DND-41 (cell line): ENCODE data around the gene TMEM117.

Source experiments
- ATAC-seq: fragments of 200-7000 bp; cut with Tn5 transposase; 3 replicates; pipeline ENCODE4 v1.9.1; 2021; ENCODE audit warnings: low read depth; ENCODE audit not compliant: insufficient read depth
- DNase-seq: peaks from one replicate; pipeline ENCODE4 v3.0.0-alpha.2; 2020
- H2AFZ ChIP-seq: 2 replicates; pipeline ENCODE4 v1.6.0; 2012; ENCODE audit warnings: low read depth, low read length
- H3K27ac ChIP-seq: 2 replicates; pipeline ENCODE4 v1.5.1; 2012; ENCODE audit warnings: low read length, inconsistent platforms
- H3K27me3 ChIP-seq: fragments of 200-600 bp; sonication (generic); 2 replicates; pipeline ENCODE4 v1.6.0; 2012; ENCODE audit warnings: low read length, mild to moderate bottlenecking, inconsistent platforms; ENCODE audit not compliant: insufficient read depth, poor library complexity
- H3K36me3 ChIP-seq: 2 replicates; pipeline ENCODE4 v1.5.1; 2012; ENCODE audit warnings: low read length, inconsistent platforms; ENCODE audit not compliant: insufficient read depth
- H3K4me1 ChIP-seq: 2 replicates; pipeline ENCODE4 v1.5.1; 2012; ENCODE audit warnings: mild to moderate bottlenecking, low read length; ENCODE audit not compliant: insufficient read depth
- H3K4me2 ChIP-seq: 2 replicates; pipeline ENCODE4 v1.6.0; 2012; ENCODE audit warnings: mild to moderate bottlenecking, moderate library complexity, low read length, inconsistent platforms; ENCODE audit not compliant: insufficient read depth
- H3K4me3 ChIP-seq, 2 experiments: fragments of 200-600 bp in 1 of 2; shearing (Covaris generic) in 1 of 2; 2 replicates each; pipeline ENCODE4 v1.5.1; 2012 to 2016; ENCODE audit warnings: inconsistent platforms in 2 of 2, low read length in 2 of 2, mild to moderate bottlenecking in 2 of 2, low read depth in 1 of 2, moderate library complexity in 1 of 2
- H3K79me2 ChIP-seq: 2 replicates; pipeline ENCODE4 v1.6.0; 2012; ENCODE audit warnings: low read length, inconsistent platforms; ENCODE audit not compliant: insufficient read depth
- H3K9ac ChIP-seq: 2 replicates; pipeline ENCODE4 v1.6.0; 2012; ENCODE audit warnings: low read depth, mild to moderate bottlenecking, inconsistent platforms, low read length, moderate library complexity
- H3K9me3 ChIP-seq: 2 replicates; pipeline ENCODE4 v1.5.1; 2012; ENCODE audit warnings: low read length, moderate library complexity, mild to moderate bottlenecking, inconsistent platforms; ENCODE audit not compliant: insufficient read depth, severe bottlenecking
- H4K20me1 ChIP-seq: 2 replicates; pipeline ENCODE4 v1.6.0; 2012; ENCODE audit warnings: low read length; ENCODE audit not compliant: insufficient read depth
- EZH2 ChIP-seq: IDR thresholded peaks from 3 replicates; pipeline ENCODE4 v1.6.1; 2012; ENCODE audit warnings: borderline replicate concordance, low read depth, mild to moderate bottlenecking, moderate library complexity, low read length, inconsistent platforms; ENCODE audit not compliant: severe bottlenecking
- TF ChIP-seq, protein P1 (sequence below): IDR thresholded peaks from 2 replicates; pipeline ENCODE4 v1.5.1; 2012; ENCODE audit warnings: borderline replicate concordance, low read length, moderate library complexity, mild to moderate bottlenecking; ENCODE audit not compliant: poor library complexity, severe bottlenecking; ENCODE audit errors: extremely low read depth

The TMEM117 gene

DNA sequence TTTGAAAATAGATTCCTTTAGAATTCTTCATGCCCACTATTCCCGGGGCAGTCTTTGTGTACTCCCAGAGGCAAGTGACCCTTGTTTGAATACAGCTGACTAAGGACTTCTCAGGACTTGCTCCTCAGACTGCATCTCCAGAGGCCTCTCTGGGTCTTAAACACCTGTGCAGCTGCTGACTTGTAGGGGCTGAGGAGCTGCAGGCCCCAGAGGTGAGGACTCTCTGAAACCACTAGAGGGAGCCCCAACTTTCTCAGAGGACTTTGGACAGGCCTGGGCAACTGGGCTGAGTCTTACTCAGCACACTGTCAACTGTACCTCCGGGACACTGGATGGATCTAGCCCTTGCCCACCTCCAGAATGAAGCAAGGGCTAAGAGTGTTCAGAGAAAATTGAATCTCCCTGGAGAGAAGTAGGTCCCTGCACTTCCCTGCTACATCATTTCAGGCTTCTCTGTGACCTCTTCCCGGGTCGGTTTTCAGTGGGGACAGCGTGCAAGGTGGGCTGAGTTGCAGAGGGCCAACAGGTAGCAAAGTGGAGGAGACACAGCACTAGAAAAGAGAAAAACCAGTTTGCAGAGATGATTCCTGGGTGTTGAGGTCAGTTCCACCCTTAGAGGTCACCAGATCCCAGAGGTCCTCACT is 164.6 kb downstream of the TMEM117 start:
- no peaks in the 10 kb centered on the region for H3K27me3 ChIP-seq
- H2AFZ ChIP-seq: no peak overlapping the region
- peak; percentile 93 for ATAC-seq
- no peak overlapping the region for H3K9ac ChIP-seq
- TF ChIP-seq, protein P1, sequence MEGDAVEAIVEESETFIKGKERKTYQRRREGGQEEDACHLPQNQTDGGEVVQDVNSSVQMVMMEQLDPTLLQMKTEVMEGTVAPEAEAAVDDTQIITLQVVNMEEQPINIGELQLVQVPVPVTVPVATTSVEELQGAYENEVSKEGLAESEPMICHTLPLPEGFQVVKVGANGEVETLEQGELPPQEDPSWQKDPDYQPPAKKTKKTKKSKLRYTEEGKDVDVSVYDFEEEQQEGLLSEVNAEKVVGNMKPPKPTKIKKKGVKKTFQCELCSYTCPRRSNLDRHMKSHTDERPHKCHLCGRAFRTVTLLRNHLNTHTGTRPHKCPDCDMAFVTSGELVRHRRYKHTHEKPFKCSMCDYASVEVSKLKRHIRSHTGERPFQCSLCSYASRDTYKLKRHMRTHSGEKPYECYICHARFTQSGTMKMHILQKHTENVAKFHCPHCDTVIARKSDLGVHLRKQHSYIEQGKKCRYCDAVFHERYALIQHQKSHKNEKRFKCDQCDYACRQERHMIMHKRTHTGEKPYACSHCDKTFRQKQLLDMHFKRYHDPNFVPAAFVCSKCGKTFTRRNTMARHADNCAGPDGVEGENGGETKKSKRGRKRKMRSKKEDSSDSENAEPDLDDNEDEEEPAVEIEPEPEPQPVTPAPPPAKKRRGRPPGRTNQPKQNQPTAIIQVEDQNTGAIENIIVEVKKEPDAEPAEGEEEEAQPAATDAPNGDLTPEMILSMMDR: peak; percentile 67
- no peak for TF ChIP-seq EZH2
- no peak overlapping the region for H3K4me2 ChIP-seq
- no peaks in the 10 kb centered on the region for H3K36me3 ChIP-seq
- H3K4me3 ChIP-seq: no peak overlapping the region
- no peaks in the 10 kb centered on the region for H3K9me3 ChIP-seq
- H3K27ac ChIP-seq: no peak overlapping the region
- H3K79me2 ChIP-seq: no peaks in the 10 kb centered on the region
- no peaks in the 10 kb centered on the region for H4K20me1 ChIP-seq
- no peaks in the 10 kb centered on the region for H3K4me1 ChIP-seq
- DNase-seq: peak; percentile 42

DNA sequence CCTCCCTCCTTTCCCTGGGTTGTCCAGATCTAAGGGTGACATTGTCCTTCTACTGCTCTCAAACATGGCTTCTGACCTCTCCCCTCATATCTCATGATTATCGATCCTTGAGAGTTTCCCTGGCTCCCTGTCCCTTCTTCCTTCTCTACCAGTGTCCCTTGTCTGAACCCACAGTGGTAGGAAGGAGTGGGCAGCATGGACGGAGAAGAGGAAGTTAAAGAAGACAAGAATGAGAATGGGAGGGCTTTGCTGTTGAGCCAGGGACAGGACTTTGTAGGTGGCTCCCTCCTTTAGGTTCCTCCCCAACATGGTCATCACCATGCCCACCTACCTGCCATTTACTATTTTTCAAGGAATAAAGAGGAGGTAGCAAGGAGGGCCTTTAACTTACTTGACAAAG is 166.7 kb downstream of the TMEM117 start:
- no peaks in the 10 kb centered on the region for H3K79me2 ChIP-seq
- H3K4me1 ChIP-seq: no peaks in the 10 kb centered on the region
- no peak for DNase-seq
- H3K9ac ChIP-seq: no peak overlapping the region
- no peaks in the 10 kb centered on the region for H3K36me3 ChIP-seq
- no peak overlapping the region for H3K4me3 ChIP-seq
- H2AFZ ChIP-seq: no peak overlapping the region
- H3K4me2 ChIP-seq: no peak overlapping the region
- no peak for ATAC-seq
- no peaks in the 10 kb centered on the region for H4K20me1 ChIP-seq
- H3K9me3 ChIP-seq: no peaks in the 10 kb centered on the region
- no peaks in the 10 kb centered on the region for H3K27me3 ChIP-seq
- no peak overlapping the region for H3K27ac ChIP-seq
- TF ChIP-seq, protein P1: no peak
- TF ChIP-seq EZH2: no peak

DNA sequence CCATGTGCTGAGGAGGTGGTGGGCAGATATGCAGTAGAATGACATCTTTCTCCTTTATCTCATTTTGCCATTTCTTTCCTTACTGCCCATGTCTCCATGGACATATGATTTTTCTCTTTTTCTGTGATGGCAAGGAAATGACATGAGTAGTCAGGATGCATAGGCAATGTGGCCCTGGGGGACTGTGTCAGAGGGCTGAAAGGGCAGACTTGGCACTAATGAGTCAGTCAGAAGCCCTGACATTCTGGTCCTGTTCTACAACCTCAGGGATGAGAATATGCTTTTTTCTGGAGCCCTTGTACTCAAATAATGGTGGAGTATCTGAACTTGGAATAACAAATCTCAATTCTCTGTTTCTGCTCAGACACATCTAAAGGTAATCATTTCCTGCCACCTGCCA is 167.8 kb downstream of the TMEM117 start:
- Histone ChIP-seq H3K27ac (no peak overlapping the region), H4K20me1 (no peaks in the 10 kb centered on the region), H3K27me3 (no peaks in the 10 kb centered on the region), H3K36me3 (no peaks in the 10 kb centered on the region), H3K79me2 (no peaks in the 10 kb centered on the region), H2AFZ (no peak overlapping the region), H3K4me2 (no peak overlapping the region), H3K9me3 (no peaks in the 10 kb centered on the region), H3K9ac (no peak overlapping the region), H3K4me1 (no peaks in the 10 kb centered on the region), H3K4me3 (no peak overlapping the region)
- no peak for DNase-seq
- no peak for ATAC-seq
- TF ChIP-seq EZH2: no peak
- TF ChIP-seq, protein P1: no peak
